ENCODE results near the gene SRSF10.
"Not testable (repeated sequence)": the region's sequence is repeated elsewhere in the genome, so short reads cannot be mapped to it uniquely, and the experiment has no call there.

SRSF10 gene

DNA sequence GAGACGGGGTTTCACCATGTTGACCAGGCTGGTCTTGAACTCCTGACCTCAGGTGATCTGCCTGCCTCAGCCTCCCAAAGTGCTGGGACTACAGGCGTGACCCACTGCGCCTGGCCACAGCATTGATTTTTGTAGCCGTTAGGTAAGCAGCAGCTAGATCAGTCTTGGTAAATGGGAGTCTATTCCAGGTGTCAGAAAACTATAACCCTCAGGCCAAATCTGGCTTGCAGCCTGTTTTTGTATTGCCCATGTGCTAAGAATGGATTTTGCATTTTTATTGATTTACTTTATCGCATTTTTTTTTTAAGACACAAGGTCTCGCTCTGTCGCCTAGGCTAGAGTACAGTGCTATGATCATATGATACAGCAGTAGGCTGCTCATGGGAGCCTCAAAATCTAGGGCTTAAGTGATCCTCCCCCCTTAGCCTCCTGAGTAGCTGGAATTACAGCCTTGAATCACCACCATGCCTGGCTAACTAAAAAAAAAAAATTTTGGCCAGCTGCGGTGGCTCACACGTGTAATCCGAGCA, 16.6 kb upstream of the SRSF10 start:
- FAIRE-seq: no peak

- FAIRE-seq: no peak
Observed at GRCh38 chr1:23995431-23995837, 15.3 kb upstream of the SRSF10 start.

DNA sequence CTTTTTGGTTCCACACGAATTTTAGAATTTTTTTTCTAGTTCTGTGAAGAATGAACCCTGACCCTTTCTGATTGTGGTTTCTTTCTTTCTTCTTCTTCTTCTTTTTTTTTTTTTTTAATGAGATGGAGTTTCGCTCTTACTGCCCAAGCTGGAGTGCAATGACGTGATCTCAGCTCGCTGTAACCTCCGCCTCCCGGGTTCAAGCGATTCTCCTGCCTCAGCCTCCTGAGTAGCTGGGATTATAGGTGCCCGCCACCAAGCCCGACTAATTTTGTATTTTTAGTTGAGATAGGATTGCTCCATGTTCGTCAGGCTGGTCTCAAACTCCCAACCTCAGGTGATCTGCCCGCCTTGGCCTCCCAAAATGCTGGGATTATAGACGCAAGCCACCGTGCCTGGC, 11.9 kb upstream of the SRSF10 start:
- FAIRE-seq: not testable (repeated sequence)

- no peak for FAIRE-seq
Observed at GRCh38 chr1:23989263-23989662, 9.1 kb upstream of the SRSF10 start.

DNA sequence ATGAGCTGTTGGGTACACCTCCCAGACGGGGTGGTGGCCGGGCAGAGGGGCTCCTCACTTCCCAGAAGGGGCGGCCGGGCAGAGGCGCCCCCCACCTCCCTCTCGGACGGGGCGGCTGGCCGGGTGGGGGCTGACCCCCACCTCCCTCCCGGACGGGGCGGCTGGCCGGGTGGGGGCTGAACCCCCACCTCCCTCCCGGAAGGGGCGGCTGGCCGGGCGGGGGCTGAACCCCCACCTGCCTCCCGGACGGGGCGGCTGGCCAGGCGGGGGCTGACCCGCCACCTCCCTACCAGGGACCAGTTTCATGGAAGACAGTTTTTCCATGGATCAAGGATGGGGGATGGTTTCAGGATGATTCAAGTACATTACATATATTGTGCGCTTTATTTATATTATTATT, 6.9 kb upstream of the SRSF10 start:
- FAIRE-seq: not testable (repeated sequence)

DNA sequence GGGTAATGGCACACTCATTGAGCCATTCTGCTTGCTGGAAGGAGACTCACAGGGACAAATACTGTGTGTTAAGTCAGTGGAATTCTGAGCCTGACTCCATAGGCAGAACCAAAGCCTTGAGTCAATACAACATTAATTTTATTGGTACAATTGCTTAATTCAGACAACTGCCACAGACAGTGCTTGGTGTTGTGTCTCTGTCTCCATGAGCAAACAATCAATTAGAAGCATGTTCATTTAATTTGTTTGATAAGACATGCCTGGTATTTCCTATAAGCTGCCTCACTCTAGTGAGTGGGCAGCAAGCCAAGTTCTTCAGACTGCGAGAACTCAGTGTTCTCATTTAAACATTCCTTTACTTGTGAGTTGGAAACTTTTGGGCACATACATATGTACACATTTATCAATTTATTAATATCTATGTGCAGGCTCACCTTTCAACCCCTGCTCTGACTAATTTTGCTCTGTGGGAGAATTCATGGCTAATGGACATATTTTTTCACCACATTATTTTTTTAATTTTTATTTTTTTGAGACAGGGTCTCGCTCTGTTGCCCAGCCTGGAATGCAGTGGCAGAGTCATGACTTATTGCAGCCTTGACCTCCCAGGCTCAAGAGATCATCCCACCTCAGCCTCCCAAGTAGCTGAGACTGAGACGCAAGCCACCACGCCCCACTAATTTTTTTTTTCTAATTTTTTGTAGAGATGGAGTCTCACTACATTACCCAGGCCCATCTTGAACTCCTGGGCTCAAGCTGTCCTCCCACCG, 4.5 kb upstream of the SRSF10 start:
- no peak for FAIRE-seq

GRCh38 chr1:23980728-23981070, 572 bp upstream of the SRSF10 start:
- no peak for FAIRE-seq

GRCh38 chr1:23979387-23979880, 693 bp downstream of the SRSF10 start:
- no peak for FAIRE-seq

- FAIRE-seq: no peak
Observed at GRCh38 chr1:23978805-23979204, 1.3 kb downstream of the SRSF10 start.

DNA sequence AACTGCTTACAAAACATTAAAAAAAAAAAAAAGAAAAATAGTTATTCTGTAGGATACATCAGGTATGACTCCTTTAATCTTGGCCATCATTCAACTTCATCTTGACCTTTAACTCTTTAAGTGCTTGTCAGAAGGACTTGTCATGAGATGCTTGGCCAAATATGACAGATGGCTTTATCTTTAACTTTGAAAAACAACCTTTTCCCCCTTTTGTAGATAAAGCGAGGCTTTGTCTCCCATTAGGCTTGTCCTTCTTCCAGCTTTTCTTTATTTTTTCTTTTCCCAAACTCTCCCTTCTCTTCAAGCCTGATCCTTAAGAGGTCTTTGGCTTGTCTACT, 2.3 kb downstream of the SRSF10 start:
- FAIRE-seq: no peak

- FAIRE-seq: no peak
Observed at GRCh38 chr1:23977187-23977853, 2.8 kb downstream of the SRSF10 start.

DNA sequence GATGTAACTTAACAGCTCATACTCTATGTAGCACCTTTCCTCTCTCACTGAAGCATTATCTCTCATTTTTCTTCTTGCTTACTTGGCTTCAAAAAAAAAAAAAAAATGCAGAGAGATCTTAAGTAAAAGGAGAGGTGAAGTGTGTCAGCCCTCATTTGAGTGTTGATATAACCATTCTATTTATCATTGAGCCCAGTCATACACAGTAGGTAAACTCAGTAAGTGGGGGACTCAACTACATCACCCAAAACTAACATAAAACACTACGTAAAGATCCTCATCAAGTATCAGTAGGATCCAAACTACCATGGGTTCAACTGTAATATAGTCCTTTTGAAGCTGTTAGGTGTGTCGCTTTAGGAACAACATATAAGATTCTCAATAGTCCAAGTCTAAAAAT, 12.3 kb downstream of the SRSF10 start:
- FAIRE-seq: no peak

GRCh38 chr1:23966973-23967493, 13.1 kb downstream of the SRSF10 start:
- no peak for FAIRE-seq

DNA sequence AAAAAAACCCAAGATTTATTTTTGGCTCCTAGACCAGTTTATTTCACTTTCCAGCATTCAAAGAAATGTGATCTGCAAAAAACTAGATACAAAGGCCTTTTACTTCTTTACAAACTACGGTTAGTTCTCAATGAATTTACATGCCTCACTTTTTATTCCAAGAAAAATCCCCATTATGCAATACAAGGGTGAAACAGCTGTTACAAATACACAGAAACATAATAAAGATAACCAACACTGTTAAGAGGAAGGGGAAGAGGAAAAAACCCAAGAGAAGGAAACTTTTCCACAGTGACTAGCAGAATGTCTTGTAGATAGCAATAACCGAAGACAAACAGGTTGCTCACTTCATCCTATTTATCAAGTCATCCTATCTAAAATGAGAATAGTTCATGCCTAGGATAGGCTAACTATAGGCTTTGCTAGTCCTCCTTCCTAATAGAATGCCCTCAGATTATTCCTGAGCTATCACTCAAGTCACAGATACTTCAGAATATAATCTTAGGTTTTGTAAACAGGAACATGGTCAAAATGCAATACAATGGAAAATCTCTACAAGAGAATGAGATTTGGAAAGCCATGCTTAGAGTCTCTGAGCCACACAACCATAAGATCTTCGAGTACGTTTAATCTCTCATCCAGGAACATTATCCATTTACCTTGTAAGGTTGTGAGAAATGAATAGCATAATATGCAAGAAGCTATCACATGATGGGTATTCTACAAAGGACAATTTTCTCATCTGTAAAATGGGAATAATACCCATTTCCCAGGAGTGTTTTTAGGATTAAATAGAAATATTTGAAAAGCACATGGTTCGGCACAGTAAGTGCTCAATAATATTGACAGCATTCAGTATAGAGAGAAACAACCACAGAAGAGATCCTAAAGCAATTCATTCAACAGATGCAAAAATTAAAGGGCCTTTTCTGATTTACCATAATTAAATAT, 15.1 kb downstream of the SRSF10 start:
- no peak for FAIRE-seq

- FAIRE-seq: no peak
Observed at GRCh38 chr1:23964235-23964668, 15.9 kb downstream of the SRSF10 start.

GRCh38 chr1:23963617-23964234, 16.4 kb downstream of the SRSF10 start:
- FAIRE-seq: no peak

DNA sequence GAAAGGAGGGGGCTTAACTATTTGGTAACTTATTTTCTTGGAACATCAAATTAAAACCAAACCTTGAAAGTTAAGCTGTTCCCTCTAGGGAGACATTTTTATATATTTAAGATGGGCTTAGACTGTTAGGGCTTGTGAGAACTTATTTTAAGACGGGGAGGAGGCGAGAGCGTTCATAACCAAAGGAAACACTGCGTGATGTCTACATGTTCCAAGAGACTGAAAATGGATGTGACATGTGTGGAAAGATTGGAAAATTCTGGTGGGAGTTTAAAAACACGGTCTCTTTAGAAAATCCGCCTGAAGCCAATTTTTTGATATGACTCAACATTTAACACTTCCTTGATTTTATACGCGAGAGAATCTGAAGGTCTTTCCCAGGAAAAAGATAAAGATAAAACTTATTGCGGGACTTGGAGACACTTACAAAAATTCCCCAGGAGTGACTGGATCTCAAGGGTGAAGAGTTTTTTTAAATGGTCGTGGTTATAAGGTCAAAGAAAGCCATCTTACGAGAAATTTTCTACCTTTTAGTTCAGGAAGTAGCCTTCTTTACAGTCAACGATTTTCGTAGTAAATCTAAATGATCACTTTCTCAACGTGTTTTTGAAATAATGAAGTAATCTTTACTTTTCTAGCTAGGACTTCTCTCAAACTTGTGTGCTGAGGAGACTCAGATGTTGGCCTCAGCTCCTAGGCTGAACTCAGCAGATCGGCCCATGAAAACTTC, 19.7 kb downstream of the SRSF10 start:
- FAIRE-seq: no peak

DNA sequence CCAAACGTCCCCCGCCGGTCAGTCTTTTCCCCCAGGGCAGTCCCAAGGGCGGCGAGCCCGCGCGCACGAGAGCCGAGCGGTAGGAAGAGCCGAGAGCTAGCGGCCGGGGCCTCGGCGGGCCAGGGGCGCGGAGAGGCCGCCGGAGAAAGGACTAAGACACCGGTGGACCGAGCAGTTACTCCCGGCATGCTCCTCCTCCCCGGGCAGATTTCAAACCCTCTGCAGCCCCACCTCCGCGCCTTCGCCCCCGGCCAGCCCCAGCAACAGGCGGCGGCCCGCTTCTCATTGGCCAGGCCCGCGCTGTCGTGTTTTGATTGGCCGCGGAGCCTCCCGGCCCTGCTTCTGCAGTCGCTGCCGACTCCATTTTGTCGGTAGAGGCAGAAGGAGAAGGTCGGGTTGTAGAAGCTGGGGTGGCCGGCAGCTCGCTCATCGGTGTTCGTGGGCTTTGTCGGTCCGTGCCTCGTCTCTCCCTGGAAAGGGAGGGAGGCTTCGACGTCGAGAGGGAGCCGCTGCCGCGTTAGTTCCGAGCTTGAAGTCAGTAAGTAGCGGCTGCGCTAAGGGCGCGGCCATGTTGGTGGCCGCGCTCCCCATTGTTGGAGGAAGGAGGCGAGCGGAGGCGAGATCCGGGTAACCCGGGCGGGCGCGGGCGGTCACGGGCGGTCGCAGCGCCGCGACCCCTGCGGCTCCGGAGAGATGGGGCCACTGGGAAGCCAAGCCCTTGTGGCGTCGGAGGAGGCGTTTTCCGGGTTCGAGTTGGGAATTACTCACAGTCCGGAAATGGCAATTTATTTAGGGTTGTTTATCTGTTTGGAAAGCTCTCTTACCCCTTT, 20.5 kb downstream of the SRSF10 start, which contains the start of gene PNRC2:
PNRC2 (plus strand) TSS at position 368 of the 830 bp plus-strand sequence. CDS start 1,630 bp downstream, outside the sequence.
- FAIRE-seq: peak; percentile 83

DNA sequence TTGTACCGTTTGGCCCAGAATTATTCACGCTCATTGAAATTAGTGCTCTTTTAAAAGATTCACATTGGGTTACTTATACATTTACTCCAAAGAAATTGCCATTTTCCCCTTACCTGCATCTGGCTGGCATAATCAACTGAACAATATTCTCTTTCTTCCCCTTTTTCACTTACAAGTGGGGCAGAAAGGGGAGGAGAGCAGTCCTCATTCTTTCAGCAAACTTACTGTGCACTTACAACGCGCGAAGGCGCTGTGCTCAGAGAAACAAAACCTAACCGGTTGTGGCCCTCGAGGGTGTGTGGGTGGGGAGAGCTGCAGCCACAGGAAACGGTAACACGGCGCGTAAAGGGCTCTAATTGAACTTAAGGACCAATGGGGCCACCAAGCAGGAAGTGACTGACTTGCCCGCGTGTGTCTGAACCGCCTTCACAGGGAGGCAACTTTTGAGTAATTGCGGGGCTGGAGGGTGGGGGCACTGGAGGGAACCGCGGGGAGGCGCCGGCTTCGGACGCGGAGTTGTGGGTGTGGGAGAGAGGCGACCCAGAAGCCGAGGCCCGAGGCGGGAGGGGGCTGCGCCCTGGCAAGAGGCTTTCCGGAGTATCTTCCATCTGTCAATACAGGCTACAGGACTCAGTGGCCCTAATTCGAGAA, 21.2 kb downstream of the SRSF10 start:
- no peak for FAIRE-seq
